Activated gamma-delta T cell treated with Interleukin-2 at 50 U/mL for 16 hours (primary cell): Measurements from ENCODE around the gene ERMP1.
A peak's percentile ranks its signal among the peaks of the same experiment; 100 is the strongest.

Experiments
- DNase-seq: peaks from one replicate; pipeline ENCODE4 v3.0.0-alpha.2; 2020

The ERMP1 gene

GRCh38 chr9:5852987-5853386 lies 20.1 kb upstream of the ERMP1 start:
- no peak for DNase-seq

GRCh38 chr9:5851445-5851844 lies 18.5 kb upstream of the ERMP1 start:
- DNase-seq = peak; percentile 42

GRCh38 chr9:5850724-5851122 lies 17.8 kb upstream of the ERMP1 start:
- DNase-seq = no peak

- no peak for DNase-seq
These were observed 15.5 kb upstream of the ERMP1 start for GRCh38 chr9:5848372-5848882.

- DNase-seq = no peak
These were observed 13.6 kb upstream of the ERMP1 start for GRCh38 chr9:5846501-5846921.

- no peak for DNase-seq
These were observed 13.2 kb upstream of the ERMP1 start for GRCh38 chr9:5846096-5846495.

GRCh38 chr9:5845157-5845531 lies 12.2 kb upstream of the ERMP1 start:
- DNase-seq = no peak

- DNase-seq = no peak
These were observed 11.0 kb upstream of the ERMP1 start for GRCh38 chr9:5843794-5844471.

- no peak for DNase-seq
These were observed 10.2 kb upstream of the ERMP1 start for GRCh38 chr9:5842929-5843793.

GRCh38 chr9:5841771-5842573 lies 9.1 kb upstream of the ERMP1 start:
- peak; percentile 66 for DNase-seq

GRCh38 chr9:5840788-5841187 lies 7.9 kb upstream of the ERMP1 start:
- DNase-seq = no peak

GRCh38 chr9:5839572-5839902 lies 6.6 kb upstream of the ERMP1 start:
- no peak for DNase-seq

- DNase-seq = no peak
These were observed 6.1 kb upstream of the ERMP1 start for GRCh38 chr9:5838884-5839571.

- DNase-seq = no peak
These were observed 2.9 kb upstream of the ERMP1 start for GRCh38 chr9:5835808-5836207.

GRCh38 chr9:5834214-5834613 lies 1.3 kb upstream of the ERMP1 start:
- no peak for DNase-seq

GRCh38 chr9:5832071-5832537 lies 813 bp downstream of the ERMP1 start:
- DNase-seq = no peak

GRCh38 chr9:5825895-5826622 lies 6.9 kb downstream of the ERMP1 start:
- DNase-seq = no peak

- no peak for DNase-seq
These were observed 7.7 kb downstream of the ERMP1 start for GRCh38 chr9:5825223-5825622.

GRCh38 chr9:5820425-5820824 lies 12.5 kb downstream of the ERMP1 start:
- DNase-seq = no peak

- DNase-seq = no peak
These were observed 13.7 kb downstream of the ERMP1 start for GRCh38 chr9:5819174-5819573.

GRCh38 chr9:5818424-5819142 lies 14.3 kb downstream of the ERMP1 start:
- DNase-seq = no peak
